ENCODE results near the gene POU2AF2. TPM values are rescaled to one million over a fixed set of nuclear protein-coding genes. Genes with fewer than 3 reads are reported as not detected.

POU2AF2 gene
- total RNA-seq, 1 experiment from 2014 or later, result not detected

- Histone ChIP-seq H3K23ac (ENCODE audit: insufficient read length, low read depth, low read length) (no peak overlapping the region), H3K4ac (ENCODE audit: low read depth, low read length) (no peak overlapping the region), H4K20me1 (ENCODE audit: control insufficient read depth, insufficient read depth, insufficient read length) (peaks cover 2% of the 10 kb centered on the region), H4K91ac (ENCODE audit: insufficient read length, low read depth, low read length) (no peak overlapping the region), H3K9me3 (ENCODE audit: control insufficient read depth, low read depth, low read length) (no peaks in the 10 kb centered on the region), H3K4me2 (ENCODE audit: insufficient read depth, insufficient read length, low read length) (no peak overlapping the region), H2BK15ac (ENCODE audit: low read depth, low read length) (no peak overlapping the region), H4K8ac (replicated peaks; ENCODE audit: insufficient read length, low read depth, low read length) (no peak overlapping the region), H2BK120ac (ENCODE audit: low read depth, low read length, poor library complexity, severe bottlenecking) (no peak overlapping the region), H4K5ac (ENCODE audit: insufficient read length, low read depth, low read length) (no peak overlapping the region), H2BK5ac (ENCODE audit: insufficient read length, low read length) (no peak overlapping the region), H3K23me2 (ENCODE audit: insufficient read length, low read depth, low read length, poor library complexity, severe bottlenecking) (no peaks in the 10 kb centered on the region), H2AFZ (ENCODE audit: low read length) (no peak overlapping the region), H2AK5ac (ENCODE audit: insufficient read length, low read length) (no peak overlapping the region), H2BK12ac (ENCODE audit: insufficient read length, low read depth, low read length) (no peak overlapping the region), H3K4me1 (ENCODE audit: insufficient read depth, low read length) (no peaks in the 10 kb centered on the region), H3K79me2 (ENCODE audit: insufficient read depth, low read length) (no peaks in the 10 kb centered on the region), H3K79me1 (ENCODE audit: insufficient read depth, low read depth, low read length, poor library complexity, severe bottlenecking) (no peaks in the 10 kb centered on the region), H3K56ac (ENCODE audit: insufficient read length, low read depth, low read length) (no peak overlapping the region), H2BK20ac (ENCODE audit: low read depth, low read length, poor library complexity, severe bottlenecking) (no peak overlapping the region), H3K18ac (ENCODE audit: insufficient read length, low read depth, low read length) (no peak overlapping the region), H3K9ac (ENCODE audit: extremely low read depth, insufficient read length, low read length) (no peak overlapping the region), H3T11ph (ENCODE audit: low read length) (no peak overlapping the region), H3K27me3 (ENCODE audit: insufficient read depth, low read length) (no peaks in the 10 kb centered on the region), H3K27ac (ENCODE audit: insufficient read length, low read depth, low read length) (no peak overlapping the region), H3K14ac (ENCODE audit: insufficient read depth, low read length) (no peak overlapping the region)
- H3K27me3 Mint-ChIP-seq (ENCODE audit: low read depth), result no peaks in the 10 kb centered on the region; the same call in none of the 2 replicates
- no peak for DNase-seq
- no peak overlapping the region for H3K27ac Mint-ChIP-seq
- H3K36me3 Mint-ChIP-seq (ENCODE audit: insufficient read depth in 1 of 3, low read depth in 3 of 3), result no peaks in the 10 kb centered on the region
- H3K4me1 Mint-ChIP-seq, result peaks cover 4 to 6% of the 10 kb centered on the region in 2 experiments; a peak in 2 of 4 replicates
- H3K4me3 Mint-ChIP-seq, result no peak overlapping the region
- no peaks in the 10 kb centered on the region for H3K9me3 Mint-ChIP-seq
- WGBS (ENCODE audit: extremely low coverage, insufficient read length, low lambda C conversion rate), result no CpG with 5 or more reads among the region's 2 CpGs
- TF ChIP-seq CTCF (conservative IDR thresholded peaks at IDR 0.05), result no peak
Observed at GRCh38 chr11:111330234-111330893, 84.8 kb downstream of the POU2AF2 start.

Data from H9 (cell line).